Smooth muscle cell (in vitro differentiated cells): ENCODE data around the gene HLA-DPA1. TPM values are rescaled to one million over a fixed set of nuclear protein-coding genes. Genes with fewer than 3 reads are reported as not detected.
"Not testable (repeated sequence)": the region's sequence is repeated elsewhere in the genome, so short reads cannot be mapped to it uniquely, and the experiment has no call there.

Experiments used
- DNase-seq: peaks from one replicate; lab custom pipeline; 2025; ENCODE audit not compliant: unreplicated experiment; lab: John Stamatoyannopoulos, UW
- H2AFZ ChIP-seq: fragments of 200-600 bp; sonication (generic); 2 replicates; pipeline ENCODE4 v1.6.0; 2016; ENCODE audit warnings: antibody characterized with exemption, low read depth, mild to moderate bottlenecking
- H3F3A ChIP-seq: fragments of 200-600 bp; sonication (generic); 2 replicates; pipeline ENCODE4 v1.6.0; 2017; ENCODE audit warnings: antibody characterized with exemption, low read depth
- H3K27ac ChIP-seq: fragments of 200-600 bp; sonication (generic); 2 replicates; pipeline ENCODE4 v1.5.1; 2016; ENCODE audit warnings: low read depth, mild to moderate bottlenecking
- H3K27me3 ChIP-seq: fragments of 200-600 bp; sonication (generic); 2 replicates; pipeline ENCODE4 v1.6.1; 2016; ENCODE audit warnings: low read depth, mild to moderate bottlenecking
- H3K36me3 ChIP-seq: fragments of 200-600 bp; sonication (generic); 2 replicates; pipeline ENCODE4 v1.5.1; 2016; ENCODE audit warnings: low read depth
- H3K4me1 ChIP-seq: fragments of 200-600 bp; sonication (generic); 2 replicates; pipeline ENCODE4 v1.5.1; 2016; ENCODE audit warnings: low read depth
- H3K4me2 ChIP-seq: fragments of 200-600 bp; sonication (generic); 2 replicates; pipeline ENCODE4 v1.6.0; 2016; ENCODE audit warnings: mild to moderate bottlenecking
- H3K4me3 ChIP-seq: fragments of 200-600 bp; sonication (generic); 2 replicates; pipeline ENCODE4 v1.5.1; 2016; ENCODE audit warnings: mild to moderate bottlenecking
- H3K79me2 ChIP-seq: fragments of 200-600 bp; sonication (generic); 2 replicates; pipeline ENCODE4 v1.6.0; 2016; ENCODE audit warnings: low read depth, mild to moderate bottlenecking
- H3K9ac ChIP-seq: fragments of 200-600 bp; sonication (generic); 2 replicates; pipeline ENCODE4 v1.6.0; 2016; ENCODE audit warnings: low read depth
- H3K9me3 ChIP-seq: fragments of 200-600 bp; sonication (generic); replicated peaks from 2 replicates; pipeline ENCODE4 v1.5.1; 2016; ENCODE audit warnings: low read depth
- H4K20me1 ChIP-seq: fragments of 200-600 bp; sonication (generic); 2 replicates; pipeline ENCODE4 v1.6.0; 2016; ENCODE audit warnings: low read depth
- WGBS: methylation state at CpG from one replicate; pipeline ENCODE4 v1.1.7; 2016; ENCODE audit warnings: low lambda C conversion rate; 5-methylcytosine and 5-hydroxymethylcytosine counted together
- polyA plus RNA-seq: library from polyadenylated mRNA; unstranded; fragments of >200 nt; fragmentation: Nextera tagmentation; extraction: Ambion mirVana; gene quantifications from 2 replicates; pipeline ENCODE4 v1.2.1, GENCODE V29; 2016
- total RNA-seq: library from RNA; depleted of rRNA; stranded (reverse); fragments of >200 nt; gene quantifications from 2 replicates; pipeline ENCODE4 v1.2.3, GENCODE V29; 2014
- TF ChIP-seq, protein P1 (sequence below): fragments of 200-600 bp; sonication (generic); IDR thresholded peaks from 2 replicates; pipeline ENCODE4 v1.5.1; 2017; ENCODE audit warnings: borderline replicate concordance, mild to moderate bottlenecking, antibody characterized with exemption; ENCODE audit not compliant: insufficient read depth, poor library complexity, severe bottlenecking

The HLA-DPA1 gene
- total and polyA plus RNA-seq, 2 experiments from 2014 or later, result 1.1 to 1.3 TPM

DNA sequence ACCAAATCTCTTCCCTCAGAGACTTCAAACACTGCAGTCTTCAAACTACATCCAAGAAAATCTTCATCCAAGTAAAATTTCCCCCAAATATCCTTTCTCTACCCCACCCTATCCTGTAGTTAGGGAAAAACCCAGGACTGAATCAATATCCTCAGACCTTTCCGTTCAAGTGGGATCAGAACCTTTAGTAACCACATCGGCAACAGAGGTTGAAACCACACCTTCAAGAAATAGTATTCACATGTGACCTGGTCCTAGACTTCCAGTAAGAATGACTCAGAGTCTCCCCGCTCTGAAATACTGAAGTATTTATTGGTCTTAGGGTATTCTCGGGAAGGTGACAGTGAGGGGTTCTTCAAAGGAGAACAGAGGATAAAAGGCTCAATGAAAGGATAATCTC, 8.7 kb downstream of the HLA-DPA1 start:
- H3K4me2 ChIP-seq, result no peak overlapping the region
- no peak overlapping the region for H3K27ac ChIP-seq
- no peaks in the 10 kb centered on the region for H3K27me3 ChIP-seq
- no peaks in the 10 kb centered on the region for H3F3A ChIP-seq
- no peak overlapping the region for H3K9ac ChIP-seq
- no peaks in the 10 kb centered on the region for H3K79me2 ChIP-seq
- no peaks in the 10 kb centered on the region for H3K36me3 ChIP-seq
- TF ChIP-seq, protein P1, sequence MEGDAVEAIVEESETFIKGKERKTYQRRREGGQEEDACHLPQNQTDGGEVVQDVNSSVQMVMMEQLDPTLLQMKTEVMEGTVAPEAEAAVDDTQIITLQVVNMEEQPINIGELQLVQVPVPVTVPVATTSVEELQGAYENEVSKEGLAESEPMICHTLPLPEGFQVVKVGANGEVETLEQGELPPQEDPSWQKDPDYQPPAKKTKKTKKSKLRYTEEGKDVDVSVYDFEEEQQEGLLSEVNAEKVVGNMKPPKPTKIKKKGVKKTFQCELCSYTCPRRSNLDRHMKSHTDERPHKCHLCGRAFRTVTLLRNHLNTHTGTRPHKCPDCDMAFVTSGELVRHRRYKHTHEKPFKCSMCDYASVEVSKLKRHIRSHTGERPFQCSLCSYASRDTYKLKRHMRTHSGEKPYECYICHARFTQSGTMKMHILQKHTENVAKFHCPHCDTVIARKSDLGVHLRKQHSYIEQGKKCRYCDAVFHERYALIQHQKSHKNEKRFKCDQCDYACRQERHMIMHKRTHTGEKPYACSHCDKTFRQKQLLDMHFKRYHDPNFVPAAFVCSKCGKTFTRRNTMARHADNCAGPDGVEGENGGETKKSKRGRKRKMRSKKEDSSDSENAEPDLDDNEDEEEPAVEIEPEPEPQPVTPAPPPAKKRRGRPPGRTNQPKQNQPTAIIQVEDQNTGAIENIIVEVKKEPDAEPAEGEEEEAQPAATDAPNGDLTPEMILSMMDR, result no peak
- H3K4me1 ChIP-seq, result no peaks in the 10 kb centered on the region
- no peak overlapping the region for H2AFZ ChIP-seq
- 39% methylated on average over 4 of the region's 4 CpGs for WGBS
- no peaks in the 10 kb centered on the region for H4K20me1 ChIP-seq
- no peak for DNase-seq
- H3K4me3 ChIP-seq, result no peak overlapping the region
- H3K9me3 ChIP-seq, result no peaks in the 10 kb centered on the region

DNA sequence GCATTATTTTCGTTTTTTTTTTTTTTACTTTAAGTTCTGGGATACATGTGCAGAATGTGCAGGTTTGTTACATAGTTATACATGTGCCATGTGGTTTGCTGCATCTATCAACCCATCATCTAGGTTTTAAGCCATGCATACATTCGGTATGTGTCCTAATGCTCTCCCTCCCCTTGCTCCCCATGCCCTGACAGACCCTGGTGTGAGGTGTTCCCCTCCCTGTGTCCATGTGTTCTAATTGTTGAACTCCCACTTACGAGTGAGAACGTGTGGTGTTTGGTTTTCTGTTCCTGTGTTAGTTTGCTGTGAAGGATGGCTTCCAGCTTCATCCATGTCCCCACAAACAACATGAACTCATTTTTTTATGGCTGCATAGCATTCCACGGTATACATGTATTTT, 10.0 kb downstream of the HLA-DPA1 start:
- not testable (repeated sequence) for H3K4me1 ChIP-seq, H3K4me2 ChIP-seq, H3K27ac ChIP-seq, H3K27me3 ChIP-seq, DNase-seq, H3K4me3 ChIP-seq, H3K36me3 ChIP-seq, H3K9ac ChIP-seq, H3F3A ChIP-seq, H4K20me1 ChIP-seq, H3K9me3 ChIP-seq, H2AFZ ChIP-seq, H3K79me2 ChIP-seq
- WGBS, result 75% methylated on average over 5 of the region's 5 CpGs

DNA sequence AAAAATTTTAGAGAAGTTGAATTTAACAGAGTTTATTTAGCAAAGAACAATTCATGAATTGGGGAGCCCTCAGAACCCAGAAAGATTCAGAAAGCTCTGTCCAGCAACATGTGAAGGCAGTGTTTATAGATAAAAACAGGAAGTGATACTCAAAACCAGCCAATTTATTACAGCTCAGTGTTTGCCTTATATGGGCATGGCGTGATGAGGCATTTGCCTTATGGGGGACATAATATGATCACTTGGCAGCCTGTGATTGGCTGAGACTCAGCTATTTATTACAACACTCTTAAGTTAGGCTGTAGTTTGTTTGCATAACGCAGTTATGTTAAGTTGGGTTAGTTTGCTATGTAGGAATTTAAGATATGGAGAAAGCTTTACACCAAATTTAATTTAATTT, 11.5 kb downstream of the HLA-DPA1 start:
- WGBS, result 87% methylated on average over 2 of the region's 2 CpGs
- Histone ChIP-seq H3K9ac (no peak overlapping the region), H2AFZ (no peak overlapping the region), H3K4me3 (no peak overlapping the region), H3K79me2 (no peaks in the 10 kb centered on the region), H3F3A (no peaks in the 10 kb centered on the region), H3K27ac (no peak overlapping the region), H3K4me1 (no peaks in the 10 kb centered on the region), H3K9me3 (no peaks in the 10 kb centered on the region), H3K27me3 (peaks cover 14% of the 10 kb centered on the region), H3K36me3 (no peaks in the 10 kb centered on the region), H4K20me1 (no peaks in the 10 kb centered on the region), H3K4me2 (no peak overlapping the region)
- TF ChIP-seq, protein P1, result no peak
- DNase-seq, result no peak

DNA sequence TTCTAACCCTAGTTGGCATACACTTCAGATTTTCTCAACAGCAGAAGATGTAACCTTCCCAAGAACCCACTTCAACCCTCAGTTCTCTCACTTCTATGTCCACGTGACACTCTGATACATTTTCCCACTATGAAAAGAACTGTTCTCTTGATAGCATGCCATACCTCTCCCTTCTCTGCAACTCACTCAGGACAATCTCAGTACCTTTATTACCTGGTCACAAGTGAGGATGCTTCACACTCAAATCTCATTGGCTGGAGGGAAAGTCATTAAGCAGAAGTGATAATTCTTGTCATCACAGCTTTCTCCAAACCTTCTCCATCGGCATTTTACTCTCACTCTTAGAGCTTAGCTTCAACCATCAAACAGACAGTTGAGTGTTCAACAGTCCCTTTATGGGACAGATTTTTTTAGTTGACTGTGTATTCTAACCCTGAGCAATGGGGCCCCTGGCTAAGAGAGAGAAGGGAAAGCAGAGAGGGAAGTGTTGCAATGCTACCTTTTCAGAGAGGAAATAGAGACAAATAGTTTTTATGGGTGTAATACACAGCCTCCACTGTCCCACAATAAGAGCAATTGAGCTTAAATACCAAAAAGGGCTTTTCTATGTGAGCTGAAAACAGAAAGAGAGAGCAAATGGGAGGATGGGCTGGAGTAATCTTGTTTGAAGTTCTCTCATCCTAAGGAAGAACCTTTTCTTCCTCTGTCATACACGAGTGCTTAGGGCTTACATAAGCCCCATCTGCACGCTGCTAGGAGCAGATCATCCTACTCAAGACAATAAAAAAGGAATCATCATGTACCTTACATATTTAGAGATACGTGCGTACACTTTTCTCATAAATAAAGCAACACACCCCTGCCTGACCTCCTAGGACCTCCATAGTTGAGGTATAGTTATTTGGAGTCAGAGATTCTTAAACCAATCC, 16.0 kb downstream of the HLA-DPA1 start:
- peaks cover 17% of the 10 kb centered on the region for H3K27me3 ChIP-seq
- 72% methylated on average over 6 of the region's 6 CpGs for WGBS
- no peaks in the 10 kb centered on the region for H3K4me1 ChIP-seq
- TF ChIP-seq, protein P1, result no peak
- no peaks in the 10 kb centered on the region for H3K79me2 ChIP-seq
- no peak overlapping the region for H2AFZ ChIP-seq
- H3F3A ChIP-seq, result no peaks in the 10 kb centered on the region
- H3K36me3 ChIP-seq, result no peaks in the 10 kb centered on the region
- H3K4me3 ChIP-seq, result no peak overlapping the region
- H3K9me3 ChIP-seq, result no peaks in the 10 kb centered on the region
- no peak for DNase-seq
- H3K27ac ChIP-seq, result no peak overlapping the region
- no peaks in the 10 kb centered on the region for H4K20me1 ChIP-seq
- H3K9ac ChIP-seq, result no peak overlapping the region
- H3K4me2 ChIP-seq, result no peak overlapping the region
